ENCODE results near the gene TMCC2.

TMCC2 gene

GRCh38 chr1:205319081-205320018 lies 91.6 kb downstream of the TMCC2 start:
- no peak for DNase-seq (ENCODE audit: low read depth in 1 of 2, low spot score in 1 of 2)

GRCh38 chr1:205321162-205321958 lies 93.6 kb downstream of the TMCC2 start, which contains the start of gene NUAK2:
Gene NUAK2 (minus strand): TSS chr1:205321745. CDS start chr1:205321628, 117 bp downstream.
- peak; percentile 47 to 78 for DNase-seq (ENCODE audit: low read depth in 1 of 2, low spot score in 1 of 2)

DNA sequence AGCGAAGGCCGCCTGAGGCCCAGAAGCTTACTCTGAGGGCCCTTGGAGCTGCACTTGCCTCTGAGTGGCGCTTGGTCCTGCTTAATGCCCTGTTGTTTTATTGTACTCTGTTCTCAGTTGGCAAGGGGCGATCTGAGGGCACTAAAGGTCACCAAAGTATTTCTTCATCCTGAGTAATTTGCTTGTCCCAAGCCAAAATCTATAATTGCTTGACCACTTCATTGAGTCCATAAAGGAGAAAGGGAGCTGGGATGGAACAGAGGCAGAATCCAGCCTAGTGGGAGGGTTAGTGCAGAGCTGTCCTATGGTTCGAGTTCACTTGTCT lies 94.2 kb downstream of the TMCC2 start:
- DNase-seq (ENCODE audit: low read depth in 1 of 2, low spot score in 1 of 2), result no peak

All from activated CD4-positive, alpha-beta T cell treated with anti-CD3 and anti-CD28 coated beads, Interleukin-2, amount 50 U/mL, for 24 hours (primary cell).